Cardiac muscle cell (in vitro differentiated cells and primary cell): ENCODE data around the gene PFKM. TPM values are rescaled to one million over a fixed set of nuclear protein-coding genes. Genes with fewer than 3 reads are reported as not detected.

Experiments used
- DNase-seq, 2 donors: peaks; one replicate each; pipeline versions ENCODE4 v3.0.0 to v3.0.0-alpha.2; 2010 to 2017; ENCODE audit warnings: low read depth in 1 of 2, low spot score in 1 of 2
- H3K27ac ChIP-seq: fragments of 200-600 bp; sonication (generic); 2 replicates; pipeline ENCODE4 v1.5.1; 2016
- H3K27me3 ChIP-seq: fragments of 200-600 bp; sonication (generic); 2 replicates; pipeline ENCODE4 v1.6.0; 2016; ENCODE audit warnings: control low read depth
- H3K36me3 ChIP-seq: fragments of 200-600 bp; sonication (generic); 2 replicates; pipeline ENCODE4 v1.5.1; 2016; ENCODE audit warnings: control low read depth
- H3K4me1 ChIP-seq: fragments of 200-600 bp; sonication (generic); 2 replicates; pipeline ENCODE4 v1.8.1; 2017; ENCODE audit warnings: low read depth, mild to moderate bottlenecking, mixed run types
- H3K4me3 ChIP-seq: fragments of 200-600 bp; sonication (generic); 2 replicates; pipeline ENCODE4 v1.5.1; 2016; ENCODE audit warnings: mild to moderate bottlenecking
- H3K9me3 ChIP-seq: fragments of 200-600 bp; sonication (generic); 2 replicates; pipeline ENCODE4 v1.5.1; 2017; ENCODE audit warnings: low read depth, mild to moderate bottlenecking, control low read depth
- CTCF ChIP-seq: IDR thresholded peaks from 2 replicates; pipeline ENCODE4 v1.5.1; 2012; ENCODE audit warnings: low read depth, mild to moderate bottlenecking, low read length
- polyA plus RNA-seq: library from polyadenylated mRNA; unstranded; fragments of >200 nt; fragmentation: Nextera tagmentation; extraction: Ambion mirVana; gene quantifications from 2 replicates; pipeline ENCODE4 v1.2.1, GENCODE V29; 2016
- total RNA-seq: library from RNA; depleted of rRNA; stranded (reverse); fragments of >200 nt; gene quantifications from 2 replicates; pipeline ENCODE4 v1.2.3, GENCODE V29; 2016

PFKM gene
- total and polyA plus RNA-seq, 2 experiments from 2014 or later, result 152 to 163 TPM

- TF ChIP-seq CTCF, result no peak
- no peaks in the 10 kb centered on the region for H3K9me3 ChIP-seq
- no peak overlapping the region for H3K4me3 ChIP-seq
- H3K4me1 ChIP-seq, result peaks cover 9% of the 10 kb centered on the region
- no peak overlapping the region for H3K27ac ChIP-seq
- no peak for DNase-seq
- H3K36me3 ChIP-seq, result peaks cover 37% of the 10 kb centered on the region
- H3K27me3 ChIP-seq, result no peaks in the 10 kb centered on the region
These were observed 44.9 kb upstream of the PFKM start for GRCh38 chr12:48074266-48074665.

- TF ChIP-seq CTCF, result no peak
- DNase-seq, result peak in 1 of 2 donors; percentile 31
- Histone ChIP-seq H3K4me3 (no peak overlapping the region), H3K36me3 (peaks cover 37% of the 10 kb centered on the region), H3K4me1 (peaks cover 9% of the 10 kb centered on the region), H3K9me3 (no peaks in the 10 kb centered on the region), H3K27me3 (no peaks in the 10 kb centered on the region), H3K27ac (no peak overlapping the region)
These were observed 43.3 kb upstream of the PFKM start for GRCh38 chr12:48075832-48076231.

- no peak for TF ChIP-seq CTCF
- Histone ChIP-seq H3K4me1 (peaks cover 9% of the 10 kb centered on the region), H3K36me3 (peaks cover 31% of the 10 kb centered on the region), H3K4me3 (no peak overlapping the region), H3K27me3 (no peaks in the 10 kb centered on the region), H3K27ac (no peak overlapping the region), H3K9me3 (no peaks in the 10 kb centered on the region)
- no peak for DNase-seq
These were observed 42.1 kb upstream of the PFKM start for GRCh38 chr12:48077111-48077510.

- H3K36me3 ChIP-seq, result peaks cover 26% of the 10 kb centered on the region
- no peaks in the 10 kb centered on the region for H3K9me3 ChIP-seq
- H3K27ac ChIP-seq, result no peak overlapping the region
- H3K27me3 ChIP-seq, result no peaks in the 10 kb centered on the region
- peak in 1 of 2 donors; percentile 75 for DNase-seq
- H3K4me3 ChIP-seq, result no peak overlapping the region
- TF ChIP-seq CTCF, result no peak
- H3K4me1 ChIP-seq, result peaks cover 9% of the 10 kb centered on the region
These were observed 40.3 kb upstream of the PFKM start for GRCh38 chr12:48078901-48079300.

- no peak for TF ChIP-seq CTCF
- no peaks in the 10 kb centered on the region for H3K9me3 ChIP-seq
- no peak overlapping the region for H3K27ac ChIP-seq
- peaks cover 9% of the 10 kb centered on the region for H3K4me1 ChIP-seq
- H3K4me3 ChIP-seq, result no peak overlapping the region
- H3K36me3 ChIP-seq, result peaks cover 19% of the 10 kb centered on the region
- H3K27me3 ChIP-seq, result no peaks in the 10 kb centered on the region
- DNase-seq, result no peak
These were observed 38.9 kb upstream of the PFKM start for GRCh38 chr12:48080285-48080684.

DNA sequence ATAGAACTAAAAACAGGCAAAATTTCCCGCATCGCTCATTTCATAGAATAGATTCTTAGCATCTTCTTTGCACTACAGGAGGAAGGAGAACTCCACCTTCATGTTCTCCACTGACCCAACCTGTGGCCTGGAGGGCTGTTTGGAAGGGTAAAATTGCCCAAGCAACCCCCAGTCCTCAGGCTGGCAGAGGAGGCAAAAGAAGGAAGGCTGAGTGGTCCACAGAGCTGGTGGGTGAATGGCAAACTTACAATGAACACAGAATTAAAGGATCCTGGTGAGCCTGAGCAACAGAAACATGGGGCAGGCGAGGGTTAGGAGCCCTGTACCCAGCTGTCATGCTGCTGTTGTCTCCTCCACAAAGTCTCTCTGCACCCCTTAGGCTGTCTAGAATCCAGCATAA lies 38.3 kb upstream of the PFKM start:
- Histone ChIP-seq H3K27me3 (no peaks in the 10 kb centered on the region), H3K36me3 (peaks cover 19% of the 10 kb centered on the region), H3K4me1 (peaks cover 4% of the 10 kb centered on the region), H3K9me3 (no peaks in the 10 kb centered on the region), H3K27ac (no peak overlapping the region), H3K4me3 (no peak overlapping the region)
- no peak for TF ChIP-seq CTCF
- DNase-seq, result no peak
